Kidney epithelial cell (primary cell): Measurements from ENCODE around the gene DDAH1. TPM values are rescaled to one million over a fixed set of nuclear protein-coding genes. Genes with fewer than 3 reads are reported as not detected.

Experiments used
- DNase-seq: peaks from one replicate; pipeline ENCODE4 v3.0.0-alpha.2; 2010; ENCODE audit warnings: low read depth
- H3K27me3 ChIP-seq: 2 replicates; pipeline ENCODE4 v1.6.0; 2011; ENCODE audit warnings: low read length; ENCODE audit not compliant: control insufficient read depth, insufficient read depth
- H3K36me3 ChIP-seq: 2 replicates; pipeline ENCODE4 v1.5.1; 2011; ENCODE audit warnings: low read length; ENCODE audit not compliant: control insufficient read depth, insufficient read depth
- H3K4me3 ChIP-seq: 2 replicates; pipeline ENCODE4 v1.5.1; 2011; ENCODE audit warnings: low read depth, mild to moderate bottlenecking, control low read depth, low read length
- total RNA-seq: library from RNA; depleted of rRNA; stranded (reverse); fragments of >200 nt; gene quantifications from 2 replicates; pipeline ENCODE4 v1.2.3, GENCODE V29; 2015
- TF ChIP-seq, protein P1 (sequence below): IDR thresholded peaks from 2 replicates; pipeline ENCODE4 v1.5.1; 2011; ENCODE audit warnings: mild to moderate bottlenecking, moderate library complexity, low read length, control low read depth, inconsistent platforms; ENCODE audit not compliant: insufficient read depth, poor library complexity, severe bottlenecking

DDAH1 gene
- total RNA-seq, 1 donor from 2014 or later = 33.4 TPM

DNA sequence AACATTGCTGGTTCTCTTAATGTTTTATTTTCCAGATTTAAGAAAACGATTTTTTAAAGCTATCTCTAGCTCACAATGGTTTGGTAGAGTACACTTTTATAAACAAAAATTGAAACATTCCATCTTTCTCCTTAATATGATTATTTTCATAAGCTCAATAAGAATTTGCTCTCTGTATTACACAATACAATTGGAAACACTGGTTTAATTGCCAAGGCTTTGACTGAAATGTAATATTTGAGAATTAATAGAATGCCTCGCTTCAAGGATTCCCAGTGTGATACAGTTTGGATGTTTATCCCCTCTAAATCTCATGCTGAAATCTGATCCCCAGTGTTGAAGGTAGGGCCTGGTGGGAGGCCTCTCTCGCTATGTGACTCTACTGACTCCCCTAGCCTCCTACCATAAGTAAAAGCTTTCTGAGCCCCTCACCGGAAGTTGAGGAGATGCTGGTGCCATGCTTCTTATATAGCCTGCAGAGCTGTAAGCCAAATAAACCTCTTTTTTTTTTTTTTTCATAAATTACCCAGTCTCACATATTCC lies 67.4 kb downstream of the DDAH1 start:
- TF ChIP-seq, protein P1, sequence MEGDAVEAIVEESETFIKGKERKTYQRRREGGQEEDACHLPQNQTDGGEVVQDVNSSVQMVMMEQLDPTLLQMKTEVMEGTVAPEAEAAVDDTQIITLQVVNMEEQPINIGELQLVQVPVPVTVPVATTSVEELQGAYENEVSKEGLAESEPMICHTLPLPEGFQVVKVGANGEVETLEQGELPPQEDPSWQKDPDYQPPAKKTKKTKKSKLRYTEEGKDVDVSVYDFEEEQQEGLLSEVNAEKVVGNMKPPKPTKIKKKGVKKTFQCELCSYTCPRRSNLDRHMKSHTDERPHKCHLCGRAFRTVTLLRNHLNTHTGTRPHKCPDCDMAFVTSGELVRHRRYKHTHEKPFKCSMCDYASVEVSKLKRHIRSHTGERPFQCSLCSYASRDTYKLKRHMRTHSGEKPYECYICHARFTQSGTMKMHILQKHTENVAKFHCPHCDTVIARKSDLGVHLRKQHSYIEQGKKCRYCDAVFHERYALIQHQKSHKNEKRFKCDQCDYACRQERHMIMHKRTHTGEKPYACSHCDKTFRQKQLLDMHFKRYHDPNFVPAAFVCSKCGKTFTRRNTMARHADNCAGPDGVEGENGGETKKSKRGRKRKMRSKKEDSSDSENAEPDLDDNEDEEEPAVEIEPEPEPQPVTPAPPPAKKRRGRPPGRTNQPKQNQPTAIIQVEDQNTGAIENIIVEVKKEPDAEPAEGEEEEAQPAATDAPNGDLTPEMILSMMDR = no peak
- Histone ChIP-seq H3K4me3 (no peak overlapping the region), H3K36me3 (no peaks in the 10 kb centered on the region), H3K27me3 (no peaks in the 10 kb centered on the region)
- no peak for DNase-seq

DNA sequence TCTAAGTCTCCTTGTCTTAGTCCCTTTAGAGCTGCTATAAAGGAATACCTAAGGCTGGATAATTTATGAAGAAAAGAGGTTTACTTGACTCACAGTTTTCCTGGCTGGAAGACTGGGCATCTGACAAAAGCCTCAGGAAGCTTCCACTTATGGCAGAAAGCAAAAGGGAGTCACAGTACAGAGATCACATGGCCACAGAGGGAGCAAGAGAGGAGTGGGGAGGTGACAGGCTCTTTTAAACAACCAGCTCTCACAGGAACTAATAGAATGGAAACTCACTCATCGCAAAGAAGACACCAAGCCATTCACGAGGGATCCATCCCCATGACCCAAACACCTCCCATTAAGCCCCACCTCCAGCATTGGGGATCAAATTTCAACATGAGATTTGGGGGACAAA lies 68.8 kb downstream of the DDAH1 start:
- Histone ChIP-seq H3K27me3 (no peaks in the 10 kb centered on the region), H3K4me3 (no peak overlapping the region), H3K36me3 (no peaks in the 10 kb centered on the region)
- TF ChIP-seq, protein P1 = no peak
- no peak for DNase-seq

DNA sequence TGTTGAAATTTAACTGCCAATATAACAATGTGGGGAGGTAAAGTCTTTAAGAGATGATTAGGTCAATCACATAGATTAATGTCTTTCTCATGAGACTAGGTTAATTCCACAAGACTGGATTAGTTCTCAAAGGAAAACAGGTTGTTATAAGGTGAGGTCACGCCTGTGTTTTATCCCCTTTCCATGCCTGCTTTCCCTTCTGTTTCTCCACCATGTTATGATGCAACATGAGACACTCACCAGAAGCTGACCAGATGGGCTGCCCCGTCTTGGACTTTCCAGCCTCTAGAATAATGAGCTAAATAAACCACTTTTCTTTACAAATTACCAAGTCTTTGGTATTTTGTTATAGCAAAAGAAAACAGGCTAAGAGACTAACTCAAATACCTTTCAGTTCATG lies 70.8 kb downstream of the DDAH1 start:
- H3K27me3 ChIP-seq = no peaks in the 10 kb centered on the region
- no peak for DNase-seq
- no peaks in the 10 kb centered on the region for H3K36me3 ChIP-seq
- TF ChIP-seq, protein P1 = no peak
- H3K4me3 ChIP-seq = no peak overlapping the region

DNA sequence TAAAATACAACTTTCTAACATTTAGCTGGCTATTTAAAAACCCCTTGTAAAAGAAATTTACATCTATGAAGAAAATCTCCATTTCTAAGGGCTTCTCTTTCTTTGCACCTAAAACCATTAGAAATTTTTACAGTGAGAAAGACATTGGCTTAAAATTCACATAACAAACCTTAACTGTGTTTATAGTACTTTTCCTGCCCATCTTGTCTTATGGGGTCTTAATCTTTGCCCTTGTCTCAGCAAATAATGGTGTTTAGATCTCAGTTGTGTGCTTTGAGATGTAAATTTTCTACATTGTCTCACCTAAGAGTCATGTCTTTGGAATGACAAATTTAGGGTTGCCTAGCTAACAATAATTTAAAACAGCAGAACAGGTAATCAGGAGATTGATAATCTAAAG lies 71.5 kb downstream of the DDAH1 start:
- H3K27me3 ChIP-seq = no peaks in the 10 kb centered on the region

DNA sequence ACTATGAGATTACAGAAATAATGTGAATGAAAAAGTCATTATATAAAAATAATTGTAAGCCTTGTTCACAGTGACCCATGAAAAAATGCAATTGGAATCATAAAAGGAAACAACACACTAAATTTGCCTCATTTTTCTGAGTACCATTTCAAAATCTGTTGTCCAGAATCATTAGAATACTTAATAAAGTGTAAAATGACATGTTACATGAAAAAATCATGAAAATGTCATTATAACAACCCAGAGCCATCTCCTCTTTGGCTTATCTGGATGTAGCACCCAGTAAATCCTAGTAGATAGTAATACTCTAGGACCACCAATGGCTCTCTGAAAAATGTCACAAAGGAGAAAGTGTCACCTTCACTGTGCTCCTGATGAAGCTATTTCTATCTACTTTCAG lies 76.5 kb downstream of the DDAH1 start:
- TF ChIP-seq, protein P1 = no peak
- H3K4me3 ChIP-seq = no peak overlapping the region
- no peak for DNase-seq
- H3K36me3 ChIP-seq = no peaks in the 10 kb centered on the region
- H3K27me3 ChIP-seq = no peaks in the 10 kb centered on the region

More for the DNA sequence above, 71.5 kb downstream of the DDAH1 start:
- no peak for DNase-seq
- TF ChIP-seq, protein P1 = no peak
- Histone ChIP-seq H3K36me3 (no peaks in the 10 kb centered on the region), H3K4me3 (no peak overlapping the region)

DNA sequence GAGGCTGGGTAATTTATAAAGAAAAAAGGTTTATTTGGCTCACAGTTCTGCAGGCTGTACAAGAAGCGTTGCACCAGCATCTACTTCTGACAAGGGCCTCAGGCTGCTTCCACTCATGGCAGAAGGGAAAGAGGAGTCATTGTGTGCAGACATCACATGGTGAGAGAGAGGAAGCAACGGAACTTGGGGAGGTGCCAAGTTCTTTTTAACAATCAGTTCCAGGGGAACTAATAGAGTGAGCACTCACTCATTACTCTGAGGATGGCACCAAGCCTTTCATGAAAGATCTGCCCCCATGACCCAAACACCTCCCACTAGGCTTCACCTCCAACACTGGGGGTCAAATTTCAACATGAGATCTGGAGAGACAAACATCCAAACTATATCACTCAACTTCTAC lies 77.2 kb downstream of the DDAH1 start:
- Histone ChIP-seq H3K36me3 (no peaks in the 10 kb centered on the region), H3K4me3 (no peak overlapping the region), H3K27me3 (no peaks in the 10 kb centered on the region)
- TF ChIP-seq, protein P1 = no peak
- DNase-seq = no peak
